CD4-positive, alpha-beta T cell treated with Interferon alpha-2 for 1 hour (primary cell): ENCODE measurements around the gene AFAP1.

ENCODE experiments used
- DNase-seq, 2 donors: peaks; one replicate each; pipeline ENCODE4 v3.0.0-alpha.2; 2020 to 2022

Gene AFAP1

DNA sequence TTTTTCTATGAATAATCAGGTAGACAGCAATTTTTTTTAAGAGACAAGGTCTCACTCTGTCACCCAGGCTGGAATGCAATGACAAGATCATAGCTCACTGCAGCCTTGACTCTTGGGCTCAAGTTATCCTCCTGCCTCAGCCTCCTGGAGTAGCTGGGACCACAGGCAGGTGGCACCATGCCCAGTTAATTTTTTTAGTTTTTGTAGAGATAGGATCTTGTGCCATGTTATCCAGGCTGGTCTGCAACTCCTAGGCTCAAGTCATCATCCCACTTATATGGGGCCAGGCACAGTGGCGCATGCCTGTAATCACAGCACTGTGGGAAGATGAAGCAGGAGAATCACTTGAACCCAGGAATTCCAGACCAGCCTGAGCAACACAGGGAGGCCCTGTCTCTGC is 26.8 kb downstream of the AFAP1 start:
- DNase-seq, result no peak

GRCh38 chr4:7910952-7911578 is 28.6 kb downstream of the AFAP1 start:
- no peak for DNase-seq

DNA sequence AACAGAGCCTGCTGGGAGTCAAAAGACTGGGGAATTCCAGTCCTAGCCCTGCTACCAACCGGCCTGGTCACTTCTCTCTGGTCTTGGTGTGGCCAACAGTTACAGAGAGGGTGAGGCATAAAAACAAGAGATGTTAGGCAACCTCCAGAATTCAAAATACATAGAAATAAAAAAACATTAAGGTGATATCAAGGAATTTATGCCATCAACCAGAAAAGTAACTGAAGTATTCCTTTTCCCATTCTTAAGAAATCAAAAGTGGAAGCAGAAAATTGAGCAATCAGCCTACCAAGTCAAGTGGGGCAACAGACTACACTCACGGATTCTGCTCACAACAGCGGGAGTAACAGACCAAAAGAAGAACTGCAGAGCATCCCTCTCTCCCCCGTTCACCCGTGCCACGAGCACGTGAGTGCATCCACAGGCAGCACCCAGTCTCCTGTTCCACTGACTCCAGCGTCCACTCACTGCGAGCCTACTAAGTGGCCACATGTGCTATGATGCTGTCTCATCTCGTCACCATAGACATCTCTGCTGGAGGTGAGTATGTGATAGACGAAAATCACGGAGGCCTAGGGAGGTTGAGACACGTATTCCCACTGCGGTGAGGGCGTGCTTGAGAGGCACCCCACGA is 29.3 kb downstream of the AFAP1 start:
- DNase-seq, result no peak

DNA sequence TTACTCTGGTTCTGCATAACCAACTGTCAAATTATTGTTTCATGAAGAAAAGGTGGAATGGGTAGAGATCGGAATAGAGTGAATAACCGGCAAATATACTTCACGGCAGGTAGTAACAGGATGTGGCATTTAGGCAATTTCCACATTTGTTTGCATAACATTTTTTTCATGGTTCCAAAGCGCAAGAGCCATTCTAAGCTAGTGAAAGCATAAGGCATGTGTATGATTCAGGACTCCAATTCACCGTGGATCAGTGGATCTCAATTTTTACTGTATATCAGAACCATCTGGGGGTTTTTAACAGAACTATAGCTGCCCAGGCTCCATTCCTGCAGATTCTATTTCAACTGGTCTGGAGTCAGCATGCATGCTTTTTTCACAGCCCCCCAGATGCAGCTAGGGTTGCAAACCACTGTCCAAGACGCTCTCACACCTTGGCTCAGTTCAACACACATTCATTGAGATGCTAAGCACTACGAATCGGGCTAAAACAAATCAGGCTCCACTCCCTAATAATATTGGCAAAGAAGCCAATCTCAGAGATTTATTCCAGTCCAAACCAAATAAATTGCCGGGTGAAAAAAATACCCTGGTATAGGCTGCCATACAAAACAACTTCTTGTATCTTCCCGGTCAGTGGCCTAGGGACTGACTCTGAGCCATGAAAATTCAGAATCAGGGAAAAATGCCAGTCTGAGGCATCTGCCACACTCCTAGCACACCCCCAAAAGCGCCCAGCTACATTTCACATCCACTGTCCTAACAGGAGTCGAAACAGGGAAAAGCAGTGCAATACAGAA is 30.0 kb downstream of the AFAP1 start:
- no peak for DNase-seq

- no peak for DNase-seq
These were observed 31.0 kb downstream of the AFAP1 start for GRCh38 chr4:7908668-7909067.

- no peak for DNase-seq
These were observed 32.5 kb downstream of the AFAP1 start for GRCh38 chr4:7907142-7907541.

DNA sequence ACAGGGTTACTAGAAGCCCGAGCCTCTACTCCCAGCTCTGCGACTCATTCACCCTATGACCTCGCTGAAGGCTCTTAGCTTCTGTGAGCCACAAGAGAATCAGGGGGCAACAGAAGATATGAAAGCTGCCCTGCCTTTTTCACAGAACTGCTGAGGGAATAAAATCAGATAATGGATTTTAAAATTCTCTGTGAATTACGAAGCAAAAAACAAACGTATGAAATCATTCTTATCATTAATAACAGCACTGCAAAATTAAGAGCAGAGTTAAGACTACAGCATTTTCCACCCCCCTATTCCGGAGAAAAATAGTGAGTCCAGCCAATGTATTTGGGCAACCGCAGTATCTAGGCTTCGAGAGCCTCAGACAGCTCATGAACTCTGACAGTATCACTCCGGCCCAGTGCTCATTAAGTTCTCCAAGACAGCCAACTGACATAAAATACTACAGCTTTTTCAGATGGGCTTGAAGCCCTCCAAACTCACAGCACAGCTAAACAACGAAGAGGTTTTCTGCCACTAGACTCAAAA is 33.4 kb downstream of the AFAP1 start:
- DNase-seq, result no peak

DNA sequence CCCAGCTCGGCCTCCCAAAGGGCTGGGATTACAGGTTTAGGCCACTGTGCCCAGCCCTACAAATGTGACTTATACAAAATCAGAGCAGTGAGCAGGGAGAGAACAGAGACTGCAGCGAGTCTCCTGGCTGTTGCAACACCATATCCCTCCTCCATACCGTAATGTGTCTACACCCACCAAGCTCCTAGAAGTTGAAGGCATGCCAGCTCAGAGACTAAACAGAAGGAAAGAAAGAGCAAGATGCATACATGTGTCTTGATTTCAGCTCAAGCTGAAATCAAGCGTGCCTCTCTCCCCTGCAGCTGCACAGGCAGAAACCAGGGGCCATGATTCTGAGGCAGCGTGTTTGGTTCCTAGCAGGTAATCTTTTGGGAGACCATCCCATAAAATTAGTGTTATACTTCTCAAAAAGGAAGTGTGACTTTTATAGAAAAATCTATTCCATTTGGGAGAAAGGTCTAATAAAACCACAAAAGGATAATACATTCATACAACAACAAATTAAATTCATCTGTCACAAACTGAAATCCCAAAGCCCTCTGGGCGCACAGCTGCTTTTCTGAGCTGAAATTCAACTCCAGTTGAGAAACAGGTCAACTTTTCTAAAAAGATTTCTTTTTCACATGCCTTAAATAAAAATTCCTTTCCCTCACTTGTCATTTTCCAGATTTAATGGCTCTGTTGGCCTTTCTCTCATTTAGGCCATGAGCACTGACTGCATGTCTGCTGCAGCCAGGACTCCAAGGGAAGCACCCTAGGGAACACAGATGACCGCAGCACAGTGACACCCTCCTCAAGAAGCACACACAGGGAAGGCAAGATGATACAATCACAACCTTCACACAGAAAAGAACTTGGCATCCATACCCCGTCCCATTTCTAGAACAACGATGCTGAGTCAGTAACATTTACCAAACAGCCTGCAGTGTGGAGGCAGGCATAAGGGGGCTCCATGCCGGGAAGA is 34.4 kb downstream of the AFAP1 start:
- no peak for DNase-seq

DNA sequence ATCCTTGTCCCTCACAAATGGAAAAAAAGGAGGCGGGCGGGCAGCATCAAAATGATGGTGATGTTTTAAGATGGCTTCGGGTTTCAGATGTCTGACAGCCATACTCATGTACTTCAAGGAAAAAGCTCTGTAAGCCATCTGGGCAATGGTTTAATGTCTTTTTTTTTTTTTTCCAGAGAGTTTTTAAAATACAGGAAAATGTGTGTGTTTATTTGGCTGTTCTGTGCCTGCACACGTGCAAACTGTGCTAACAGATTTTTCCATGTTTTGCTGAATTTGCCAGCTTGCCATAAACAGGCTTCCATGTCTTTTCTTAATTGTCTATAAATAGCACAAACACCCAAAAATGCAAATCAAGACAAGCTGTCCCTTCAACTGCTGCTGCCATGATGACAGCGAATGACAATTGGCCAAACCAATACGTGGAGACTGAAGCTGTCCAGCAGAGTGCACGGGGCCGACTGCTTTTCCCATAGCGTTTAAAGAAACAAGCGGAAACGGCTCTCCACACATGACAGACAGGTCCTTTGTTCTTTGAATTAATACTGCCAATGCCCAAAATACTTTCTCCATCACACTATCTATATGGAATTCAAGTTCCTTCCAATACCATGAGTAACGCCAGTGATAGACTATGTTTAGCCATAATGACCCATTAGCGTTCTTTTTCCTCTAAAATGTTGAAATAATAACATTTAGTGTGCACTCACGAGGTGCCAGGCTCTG is 35.7 kb downstream of the AFAP1 start:
- no peak for DNase-seq

- DNase-seq, result no peak
These were observed 36.8 kb downstream of the AFAP1 start for GRCh38 chr4:7902826-7903225.

DNA sequence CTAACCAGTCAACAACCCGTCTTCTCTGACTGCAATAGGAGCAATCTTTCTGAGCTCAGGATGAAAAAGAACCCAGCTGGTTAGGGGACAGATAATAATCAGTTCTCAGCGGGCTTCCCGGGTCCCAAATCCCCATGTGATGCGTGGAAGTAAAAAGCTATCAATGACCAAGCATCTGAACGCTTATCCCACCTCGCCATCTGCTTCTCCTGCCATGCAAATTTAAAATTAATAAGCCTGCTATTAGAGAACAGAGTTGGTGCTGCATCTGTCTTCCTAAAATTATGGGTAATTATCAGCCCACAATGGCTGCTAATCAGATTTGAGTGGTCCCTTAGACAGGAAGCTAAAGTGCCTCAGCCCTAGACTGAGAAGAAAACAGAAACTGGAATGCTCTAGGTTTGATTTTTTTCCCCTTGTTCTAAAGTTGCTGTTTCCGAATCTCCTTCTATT is 37.5 kb downstream of the AFAP1 start:
- DNase-seq, result no peak

- no peak for DNase-seq
These were observed 38.3 kb downstream of the AFAP1 start for GRCh38 chr4:7901311-7901885.

- no peak for DNase-seq
These were observed 39.2 kb downstream of the AFAP1 start for GRCh38 chr4:7900334-7900909.

DNA sequence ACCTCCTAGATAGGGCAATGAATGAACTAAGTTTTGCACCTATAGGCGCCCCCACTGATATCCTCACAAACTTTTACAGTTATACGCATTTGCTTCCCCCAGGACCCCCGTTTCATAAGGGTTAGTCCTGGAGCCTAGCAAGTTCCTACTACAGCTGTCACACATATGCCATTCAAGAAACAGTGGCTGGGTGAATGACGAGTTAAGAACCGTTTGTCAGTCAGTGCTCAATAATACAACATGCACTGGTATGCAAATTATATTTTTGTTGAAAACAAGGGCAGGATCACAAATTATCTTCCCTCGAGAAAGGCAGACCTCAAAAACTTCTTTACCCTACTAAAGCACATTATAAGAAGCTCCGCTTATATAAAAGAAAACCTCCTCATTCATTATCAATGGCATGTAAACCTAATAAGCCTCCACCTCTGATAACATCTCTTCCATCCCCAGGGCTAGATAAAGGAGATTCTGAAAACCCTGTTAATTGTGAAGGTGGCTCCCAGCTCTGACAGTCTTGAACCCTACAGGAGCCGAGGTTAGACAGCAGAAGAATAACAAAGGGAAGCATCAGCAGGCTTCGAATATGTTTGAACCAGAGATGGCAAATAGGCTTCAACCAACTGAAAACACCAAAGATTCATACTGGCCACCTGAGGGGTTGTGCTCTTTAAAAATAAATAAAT is 40.3 kb downstream of the AFAP1 start:
- no peak for DNase-seq

DNA sequence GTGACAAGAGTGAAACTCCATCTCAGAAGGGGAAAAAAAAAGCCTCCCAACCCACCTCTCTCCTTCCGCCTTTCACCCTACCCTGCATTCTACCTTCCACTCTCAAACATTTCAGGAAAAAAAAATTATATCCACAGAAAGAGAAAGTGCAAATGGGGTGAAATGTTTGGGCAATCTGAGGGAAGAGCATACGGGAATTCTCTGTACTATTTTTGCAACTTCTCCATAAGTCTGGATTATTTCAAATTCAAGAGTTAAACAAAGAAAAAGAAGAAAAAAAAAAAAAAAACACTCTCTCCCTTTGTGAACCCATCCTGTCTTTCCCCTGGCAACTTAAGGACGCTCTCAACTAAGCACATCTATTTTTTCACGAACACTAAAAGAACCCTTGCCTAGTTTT is 41.3 kb downstream of the AFAP1 start:
- no peak for DNase-seq

DNA sequence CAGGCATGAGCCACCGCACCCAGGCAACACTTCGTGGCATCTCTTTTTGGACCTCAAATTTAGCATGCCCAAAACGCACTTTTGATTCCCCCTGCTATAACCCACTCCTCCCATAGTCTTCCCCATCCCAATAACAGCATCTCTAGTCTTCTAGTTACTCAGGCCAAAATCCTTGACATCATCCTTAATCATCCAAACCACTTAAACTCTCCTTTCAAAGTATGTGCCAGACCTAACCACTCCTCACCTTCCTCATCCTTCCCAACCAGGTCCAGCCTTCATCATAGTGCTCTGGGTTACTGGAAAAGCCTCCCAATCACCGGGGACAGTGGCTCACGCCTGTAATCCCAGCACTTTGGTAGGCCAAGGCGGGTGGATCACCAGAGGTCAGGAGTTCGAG is 41.9 kb downstream of the AFAP1 start:
- no peak for DNase-seq

- DNase-seq, result no peak
These were observed 44.9 kb downstream of the AFAP1 start for GRCh38 chr4:7894677-7895181.

DNA sequence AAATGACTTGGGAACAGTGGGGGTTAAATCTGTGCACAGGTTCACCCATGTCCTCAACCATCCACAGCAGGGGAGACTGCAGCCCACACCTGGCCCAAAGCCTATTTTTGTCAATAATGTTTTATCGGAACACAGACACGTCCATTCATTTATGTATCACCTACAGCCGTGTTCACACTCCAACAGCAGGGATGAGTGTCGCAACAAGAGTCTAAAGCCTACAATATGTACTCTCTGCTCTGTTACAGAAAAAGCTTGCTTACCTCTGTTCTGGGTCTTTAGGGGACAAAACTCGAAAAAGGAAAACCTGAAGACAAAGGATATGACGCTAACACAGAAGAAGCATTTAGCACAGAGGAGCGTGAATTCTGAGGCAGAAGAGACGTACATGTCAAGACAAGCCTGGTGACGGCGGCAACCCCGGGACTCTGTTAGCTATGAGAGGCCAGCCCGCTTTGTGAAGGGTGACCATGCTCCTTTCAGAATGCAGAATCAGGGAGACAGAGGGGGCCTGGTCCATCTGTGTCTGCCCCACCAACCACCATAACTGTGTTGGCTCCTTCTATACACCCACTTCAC is 45.5 kb downstream of the AFAP1 start:
- DNase-seq, result no peak

DNA sequence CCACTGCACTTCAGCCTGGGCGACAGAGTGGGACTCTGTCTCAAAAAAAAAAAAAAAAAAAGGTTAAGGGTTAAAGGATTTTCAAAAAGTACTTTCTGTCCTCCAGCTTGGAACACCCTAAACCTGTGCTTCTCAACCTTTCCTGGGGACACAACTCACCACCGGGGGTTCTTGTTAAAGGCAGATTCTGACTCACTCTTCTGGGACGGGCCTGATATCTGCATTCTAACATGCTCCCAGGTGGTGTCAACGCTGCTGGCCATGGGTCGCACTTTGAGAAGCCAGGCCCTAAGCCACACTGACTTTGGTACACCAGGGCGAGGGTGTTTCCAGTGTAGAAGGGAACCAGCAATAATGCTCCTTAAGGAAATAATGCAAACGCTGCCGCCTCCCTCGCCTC is 46.1 kb downstream of the AFAP1 start:
- DNase-seq, result no peak
